Inflammatory macrophage (primary cell): ENCODE data around the gene ACSS2.

Experiments used
- DNase-seq, 2 donors: peaks; one replicate each; pipeline ENCODE4 v3.0.0-alpha.2; 2020 to 2022

Gene ACSS2

DNA sequence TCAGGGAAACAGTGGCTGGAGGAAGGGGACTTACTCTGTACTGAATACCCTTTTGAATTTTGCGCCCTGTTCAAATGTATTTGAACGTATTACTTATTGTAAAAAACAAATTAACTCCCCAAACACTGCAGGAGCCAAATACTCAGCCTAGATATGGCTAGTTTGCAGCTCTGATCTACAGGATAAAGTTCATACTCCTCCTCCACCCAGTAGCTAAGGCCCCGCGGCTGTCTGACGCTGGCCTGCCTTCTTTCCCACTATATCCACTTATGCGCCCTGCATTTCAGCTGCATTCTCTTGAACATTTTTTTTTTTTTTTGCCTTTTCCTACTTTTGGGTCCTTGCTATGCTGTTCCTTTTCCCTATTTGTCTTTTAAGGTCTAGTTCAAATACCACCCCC is 72.7 kb downstream of the ACSS2 start:
- no peak for DNase-seq

DNA sequence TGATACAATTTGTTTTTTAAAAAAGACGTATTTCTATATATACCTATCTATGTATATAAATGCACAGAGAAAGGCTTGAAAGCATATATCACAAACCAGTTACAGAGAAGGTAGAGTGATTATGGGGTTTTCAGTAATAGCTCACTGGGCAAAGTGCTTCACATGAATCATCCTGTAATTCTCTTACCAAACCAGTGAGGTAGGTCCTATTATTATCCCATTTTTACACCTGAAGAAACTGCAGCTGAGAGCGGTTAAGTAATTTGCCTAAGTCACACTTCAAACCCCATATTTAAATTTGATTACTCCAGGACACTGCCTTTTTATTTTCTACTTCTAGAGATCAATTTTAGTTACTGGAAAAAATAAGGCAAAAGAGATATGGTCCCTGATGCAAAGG is 74.8 kb downstream of the ACSS2 start:
- no peak for DNase-seq

DNA sequence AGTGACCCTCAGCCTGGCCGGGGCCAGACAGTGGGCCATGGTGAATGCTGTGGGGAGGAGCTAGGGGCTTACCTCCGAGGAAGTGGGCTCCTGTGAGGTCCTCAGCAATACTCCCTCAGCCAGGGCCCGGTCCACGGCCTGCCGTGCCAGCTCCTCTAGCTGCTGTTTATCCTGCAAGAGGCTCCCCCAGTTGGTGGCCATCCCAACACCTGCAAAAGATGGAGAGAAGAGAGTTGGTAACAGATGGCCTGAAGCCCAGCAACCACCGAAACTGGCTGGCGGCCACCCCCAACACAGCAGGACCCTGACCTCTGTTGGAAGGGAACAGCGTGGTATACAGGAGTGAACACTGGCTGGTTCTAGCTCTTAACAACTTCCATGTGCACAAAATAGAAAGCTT is 75.2 kb downstream of the ACSS2 start:
- no peak for DNase-seq

DNA sequence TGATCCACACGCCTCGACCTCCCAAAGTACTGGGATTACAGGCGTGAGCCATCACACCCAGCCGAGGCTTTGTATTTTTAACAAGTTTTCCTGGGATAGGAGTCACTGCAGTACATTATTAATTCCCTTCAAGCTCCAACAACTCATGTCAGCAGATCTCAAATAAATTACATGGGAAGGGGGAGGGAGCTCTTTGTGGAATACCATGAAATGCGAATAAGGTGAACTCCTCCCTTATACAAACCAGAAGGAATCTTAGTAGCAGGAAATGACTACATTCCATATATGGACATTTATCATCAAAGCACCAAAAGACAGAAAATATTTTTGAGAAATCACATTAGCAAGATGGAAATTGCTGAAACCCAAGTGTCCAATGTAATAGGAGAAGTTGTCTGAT is 76.3 kb downstream of the ACSS2 start:
- DNase-seq = no peak

DNA sequence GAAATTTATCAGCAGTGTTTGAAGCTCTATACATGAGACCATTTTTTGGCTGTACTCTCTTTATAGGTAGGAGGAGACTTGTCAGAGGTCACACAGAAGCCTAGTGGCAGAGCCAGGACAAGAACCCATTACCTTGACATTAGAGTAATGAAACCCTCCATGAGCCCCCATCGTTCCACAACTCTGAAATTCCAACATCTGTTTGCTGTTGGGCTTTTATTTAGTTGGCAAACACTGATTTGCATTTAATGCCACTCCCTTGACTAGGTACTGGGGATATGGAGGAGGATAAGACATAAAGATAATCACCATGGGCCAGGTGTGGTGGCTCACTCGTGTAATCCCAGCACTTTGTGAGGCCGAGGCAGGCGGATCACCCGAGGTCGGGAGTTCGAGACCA is 77.5 kb downstream of the ACSS2 start:
- no peak for DNase-seq

DNA sequence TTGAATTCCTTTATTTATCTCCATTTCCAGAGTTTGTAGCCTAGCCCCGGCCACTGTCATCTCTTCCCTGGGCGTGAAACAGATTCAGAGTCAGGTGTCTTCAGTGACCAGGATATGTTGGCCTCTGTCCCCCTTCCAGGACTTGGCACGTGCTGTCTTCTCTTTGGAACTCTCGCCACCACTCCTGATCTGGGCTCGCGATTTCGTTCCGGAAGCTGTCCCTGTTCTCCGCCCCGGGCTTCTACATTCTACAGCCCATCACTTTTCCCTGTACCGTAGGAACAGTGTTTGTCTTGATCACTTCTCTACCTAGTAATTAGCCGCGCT is 78.5 kb downstream of the ACSS2 start:
- peak; percentile 26 to 32 for DNase-seq

DNA sequence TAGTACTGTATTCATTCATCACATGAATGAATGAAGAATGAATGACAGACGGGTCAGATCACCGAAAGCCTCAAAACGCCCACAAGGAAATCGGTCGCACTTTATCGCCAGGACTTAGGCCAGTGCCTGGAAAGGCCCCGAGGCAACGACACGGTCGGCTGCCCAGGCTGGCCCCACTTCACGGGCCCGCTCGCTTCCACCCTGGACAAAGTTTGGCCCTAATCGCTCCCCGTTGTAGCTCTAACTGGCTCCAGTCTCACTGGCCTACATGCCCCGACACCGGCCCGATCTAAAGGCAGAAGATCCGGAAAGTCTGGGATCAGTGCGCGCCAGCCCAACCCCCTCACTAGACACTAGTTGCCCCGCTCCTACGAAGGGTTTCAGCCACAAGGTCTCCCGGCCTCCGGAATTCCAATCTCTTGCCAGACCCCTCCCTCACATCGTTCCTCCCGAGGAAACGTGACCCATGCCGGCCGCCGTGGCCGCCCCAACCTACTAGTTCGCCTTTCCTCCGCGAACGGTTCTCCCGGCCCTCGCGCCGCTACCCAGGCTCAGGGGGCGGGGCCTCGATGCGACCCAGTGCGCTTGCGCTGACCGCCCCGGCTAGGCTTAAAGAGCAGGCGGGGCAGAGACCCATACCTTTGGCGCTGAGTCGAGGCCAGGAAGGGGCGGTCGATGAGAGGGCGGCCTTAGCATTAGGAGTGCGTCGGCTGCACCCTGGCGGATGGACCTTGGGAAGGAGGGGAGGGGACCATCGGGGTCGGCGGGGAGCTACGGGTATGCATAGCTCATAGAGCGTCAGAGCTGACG is 79.0 kb downstream of the ACSS2 start, which contains the start of the genes GSS and MYH7B:
GSS (minus strand) TSS at position 576 of the 810 bp plus-strand sequence. CDS start 3,954 bp downstream, outside the sequence.
MYH7B (plus strand) TSS at position 638 of the 810 bp plus-strand sequence. CDS start 22,138 bp downstream, outside the sequence.
- DNase-seq = peak; percentile 95 to 97

DNA sequence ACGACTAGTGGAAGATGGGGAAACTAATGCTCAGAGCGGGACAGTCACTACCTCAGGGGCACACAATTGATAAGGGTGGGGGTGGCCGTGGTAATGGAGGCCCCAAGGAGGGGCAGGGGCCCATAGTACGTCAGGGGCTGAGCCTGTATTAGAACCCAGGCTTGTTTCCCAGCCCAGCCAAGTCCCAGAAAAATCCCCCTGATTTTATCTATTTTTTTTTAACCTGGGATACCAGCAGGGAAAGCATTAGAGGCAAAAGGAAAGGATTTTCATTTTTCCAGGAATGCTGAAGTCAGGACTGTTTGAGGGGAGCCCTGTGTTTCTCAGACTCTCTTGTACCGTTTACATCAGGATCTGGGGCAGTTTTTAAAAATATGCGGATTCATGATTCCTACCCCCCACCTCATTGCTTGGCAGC is 79.6 kb downstream of the ACSS2 start:
- no peak for DNase-seq

DNA sequence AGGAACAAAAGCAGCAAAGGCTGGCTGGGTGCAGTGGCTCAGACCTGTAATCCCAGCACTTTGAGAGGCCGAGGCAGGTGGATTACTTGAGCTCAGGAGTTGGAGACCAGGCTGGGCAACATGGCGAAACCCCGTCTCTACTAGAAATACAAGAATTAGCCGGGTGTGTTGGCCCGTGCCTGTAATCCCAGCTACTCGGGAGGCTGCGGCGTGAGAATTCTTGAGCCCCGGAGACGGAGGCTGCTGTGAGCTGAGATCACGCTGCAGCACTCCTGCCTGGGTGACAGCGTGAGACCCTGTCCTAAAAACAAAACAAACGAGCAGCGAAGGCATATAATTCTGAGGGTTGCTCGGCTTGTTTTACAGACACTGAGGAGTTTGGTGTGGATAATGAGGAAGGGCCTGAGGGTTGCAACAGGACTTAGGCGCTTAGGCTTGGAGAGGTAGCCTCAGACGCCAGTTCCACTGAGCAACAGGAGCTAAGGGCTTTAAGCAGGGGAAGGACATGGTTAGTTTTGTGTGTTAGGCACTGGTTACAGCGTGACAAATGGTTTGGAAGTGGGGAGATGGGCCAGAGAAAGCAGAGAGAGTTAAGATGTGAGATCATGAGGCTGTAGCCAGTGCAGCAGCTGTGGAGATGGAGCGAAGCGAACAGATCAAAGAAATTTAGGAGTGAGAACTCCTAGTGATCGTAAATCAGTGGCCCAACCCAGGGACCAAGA is 80.5 kb downstream of the ACSS2 start:
- DNase-seq = no peak

DNA sequence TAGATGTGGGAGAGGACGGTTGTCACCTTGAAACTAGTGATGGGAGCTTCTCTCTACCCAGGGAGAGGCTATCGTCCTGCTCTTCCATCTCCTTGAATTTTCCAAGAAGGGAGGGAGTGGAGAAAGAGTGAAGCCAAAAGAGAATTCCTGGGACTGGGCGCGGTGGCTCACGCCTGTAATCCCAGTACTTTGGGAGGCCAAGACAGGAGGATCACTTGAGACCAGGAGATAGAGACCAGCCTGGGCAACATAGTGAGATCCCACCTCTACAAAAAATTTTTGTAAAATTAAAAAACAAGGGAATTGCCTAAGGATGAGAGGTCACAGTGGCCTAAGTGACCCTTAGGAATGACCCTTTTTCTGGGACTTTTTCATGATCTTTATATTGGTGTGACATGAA is 88.1 kb downstream of the ACSS2 start:
- DNase-seq = no peak

DNA sequence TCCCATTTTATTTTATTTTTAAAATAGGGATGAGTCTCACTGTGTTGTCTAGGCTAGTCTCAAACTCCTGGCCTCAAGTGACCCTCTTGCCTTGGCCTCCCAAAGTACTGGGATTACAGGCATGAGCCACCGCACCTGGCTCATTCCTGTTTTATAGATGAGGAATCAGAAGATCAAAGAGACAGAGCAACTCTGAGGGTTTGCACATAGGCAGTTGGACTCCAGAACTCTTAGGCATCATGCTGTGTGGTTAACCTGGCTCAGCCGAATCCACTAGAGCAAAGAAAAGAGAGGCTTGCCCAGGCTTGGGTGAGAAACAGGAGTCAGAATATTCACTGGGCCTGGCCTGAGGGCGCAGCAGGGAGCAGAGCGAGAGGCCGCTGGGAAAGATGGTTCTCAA is 88.6 kb downstream of the ACSS2 start:
- no peak for DNase-seq

DNA sequence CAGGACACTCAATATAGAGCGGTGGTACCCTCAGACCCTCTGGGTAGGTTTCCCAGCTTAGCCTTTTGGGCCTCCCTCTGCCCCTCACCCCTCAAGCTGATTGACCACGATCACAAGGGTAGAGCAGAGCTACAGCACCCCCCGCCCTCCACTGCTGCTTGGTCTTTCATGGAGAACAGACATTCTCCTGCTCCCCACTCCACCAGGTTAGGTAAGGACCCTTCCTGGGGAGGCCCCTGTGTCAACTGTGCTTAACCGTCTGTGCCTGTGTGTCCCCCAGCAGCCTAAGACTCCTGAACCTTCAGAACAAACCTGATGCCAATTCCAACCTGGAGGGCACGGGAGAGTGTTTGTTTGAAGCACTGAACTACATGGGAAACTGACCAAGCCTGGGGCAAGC is 91.0 kb downstream of the ACSS2 start:
- no peak for DNase-seq

DNA sequence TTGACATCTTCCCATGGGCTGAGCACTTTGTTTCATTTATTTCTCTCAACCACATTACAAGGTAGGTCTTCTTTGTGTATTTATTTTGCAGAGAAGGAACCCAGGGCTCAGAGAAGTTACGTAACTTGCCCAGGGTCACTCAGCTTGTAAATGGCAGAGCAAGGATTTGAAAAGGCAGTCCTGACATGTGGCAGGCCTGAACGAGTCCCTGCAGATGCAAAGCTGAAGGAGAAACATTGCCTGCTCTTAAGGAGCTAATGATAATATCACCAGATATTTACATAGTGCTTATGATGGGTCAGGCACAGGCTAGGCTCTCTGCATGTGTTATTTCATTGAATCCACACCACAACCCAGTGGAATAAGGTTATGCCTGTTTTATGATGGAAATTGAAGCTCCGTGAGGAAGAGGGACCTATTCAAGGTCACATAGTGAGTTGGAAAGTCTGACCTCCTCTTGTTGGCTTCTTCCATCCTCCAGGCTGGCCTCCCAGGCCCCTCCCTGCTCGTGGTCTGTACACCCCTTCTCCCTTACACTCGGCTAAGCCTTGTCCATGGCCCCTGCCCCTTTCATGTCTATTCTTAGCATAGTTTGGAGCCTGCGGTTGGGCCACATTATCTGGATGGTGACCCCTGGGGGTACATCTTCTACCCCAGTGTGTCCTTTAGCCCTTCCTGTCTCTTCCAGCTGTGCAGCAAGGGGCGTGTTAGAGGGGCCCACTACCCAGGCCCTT is 91.8 kb downstream of the ACSS2 start:
- no peak for DNase-seq

DNA sequence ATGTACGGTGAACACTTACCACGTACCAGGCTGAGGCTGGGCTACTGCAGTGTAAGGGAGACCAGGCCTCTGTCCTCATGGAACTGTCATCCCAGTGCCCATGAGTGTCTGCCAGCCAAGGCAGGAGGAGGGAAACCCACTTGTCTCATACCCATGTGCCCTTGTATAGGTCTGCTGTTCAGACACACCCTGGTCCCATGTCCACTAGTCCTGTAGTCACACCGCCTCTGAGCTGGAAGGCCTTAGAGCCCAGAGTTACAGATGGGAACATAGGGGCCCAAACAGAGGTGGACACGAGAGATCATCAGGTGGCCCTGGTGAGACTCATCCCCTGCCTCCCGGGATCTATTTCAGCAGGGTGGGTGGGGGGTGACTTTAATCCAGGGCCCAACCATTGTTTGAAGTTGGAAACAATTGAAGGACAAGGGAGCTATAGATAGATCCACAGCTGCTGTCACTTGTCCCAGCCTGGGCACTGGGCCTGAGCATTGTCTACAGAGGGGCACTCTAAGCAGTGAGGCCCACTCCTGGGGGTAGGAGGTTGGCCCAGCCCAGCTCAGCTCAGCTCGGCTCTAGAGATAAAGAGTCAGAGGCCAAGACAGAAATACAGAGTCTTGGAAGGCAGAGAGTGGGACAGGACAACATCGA is 93.9 kb downstream of the ACSS2 start:
- no peak for DNase-seq

DNA sequence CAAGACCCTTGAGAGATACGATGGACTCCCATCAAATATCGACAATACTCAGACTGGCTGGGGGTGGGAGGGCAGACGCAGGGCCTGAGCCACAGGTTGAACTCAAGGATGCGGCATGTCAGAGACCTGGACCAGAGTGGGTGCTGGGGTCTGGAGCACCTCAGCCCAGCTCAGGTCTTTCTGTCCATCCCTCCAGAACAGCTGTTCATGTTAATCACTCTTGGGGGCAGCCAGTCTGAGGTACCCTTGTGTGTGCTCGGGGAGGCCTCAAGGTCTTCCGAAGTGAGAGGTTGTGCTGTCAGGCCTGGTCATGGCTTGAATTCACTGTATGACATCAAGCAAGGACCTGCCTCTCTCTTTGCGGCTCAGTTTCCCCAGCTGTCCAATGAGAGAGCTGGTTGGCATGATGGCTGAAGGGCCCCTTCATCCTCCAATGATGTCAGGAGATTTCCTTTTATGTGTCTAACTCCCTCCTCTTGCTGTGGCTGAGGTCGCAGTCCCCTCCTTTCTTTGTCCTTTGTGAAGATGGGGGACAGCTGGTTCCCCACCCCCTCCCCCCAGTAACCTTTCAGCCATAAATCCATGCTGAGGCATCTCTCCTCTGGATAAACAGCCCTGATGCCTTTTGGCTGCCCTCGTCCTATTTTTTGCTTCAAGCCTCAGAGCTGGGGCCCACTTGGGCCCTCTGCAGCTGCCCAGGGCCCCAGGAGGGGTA is 94.6 kb downstream of the ACSS2 start:
- DNase-seq = no peak

DNA sequence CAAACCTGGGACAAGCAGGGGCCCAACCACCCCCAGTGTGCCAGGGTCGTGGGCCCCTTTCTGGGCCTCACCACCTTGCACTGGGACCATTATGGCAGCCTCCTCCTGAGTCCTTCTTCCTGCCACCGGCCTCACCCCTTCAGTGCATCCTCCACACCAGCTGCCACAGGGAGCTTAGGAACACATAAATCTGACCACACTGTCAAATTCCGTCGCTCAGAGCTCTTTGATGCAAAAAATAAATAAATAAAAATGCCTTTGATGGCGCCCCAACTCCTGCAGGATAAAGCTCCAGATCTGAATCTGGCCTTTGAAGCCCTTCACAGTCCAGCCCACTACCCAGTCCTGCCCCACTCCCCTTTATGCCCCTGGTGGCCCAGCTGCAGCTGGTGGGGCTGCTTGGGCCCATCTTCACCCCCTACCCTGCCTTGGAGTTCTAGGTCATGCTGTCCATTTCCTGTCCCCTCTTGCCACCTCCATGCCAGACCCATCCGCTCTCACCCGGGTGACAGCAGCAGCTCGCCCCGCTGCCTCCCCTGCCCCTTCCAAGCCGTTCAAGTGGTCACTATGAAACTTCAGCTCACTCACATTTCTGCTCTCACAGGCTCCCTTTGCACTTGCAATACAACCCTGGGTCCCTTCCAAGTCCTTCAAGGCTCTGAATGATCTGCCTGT is 95.3 kb downstream of the ACSS2 start:
- DNase-seq = no peak

DNA sequence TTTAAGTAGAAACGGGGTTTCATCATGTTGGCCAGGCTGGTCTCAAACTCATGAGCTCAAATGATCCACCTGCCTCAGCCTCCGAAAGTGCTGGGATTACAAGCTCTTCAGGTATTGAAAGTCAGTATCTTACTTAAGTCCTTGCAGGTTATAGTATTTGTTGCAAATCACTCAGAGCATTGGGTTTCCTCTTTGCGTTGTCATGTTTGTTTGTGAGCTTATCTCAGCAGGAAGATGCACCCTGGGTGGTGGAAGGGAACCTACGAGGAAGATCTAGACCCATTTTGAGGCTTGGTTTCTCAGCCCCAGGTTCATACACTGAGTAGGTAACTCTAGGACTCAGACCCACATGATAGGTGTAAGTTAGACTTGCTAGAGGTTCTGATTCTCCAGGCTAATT is 97.8 kb downstream of the ACSS2 start:
- DNase-seq = no peak

DNA sequence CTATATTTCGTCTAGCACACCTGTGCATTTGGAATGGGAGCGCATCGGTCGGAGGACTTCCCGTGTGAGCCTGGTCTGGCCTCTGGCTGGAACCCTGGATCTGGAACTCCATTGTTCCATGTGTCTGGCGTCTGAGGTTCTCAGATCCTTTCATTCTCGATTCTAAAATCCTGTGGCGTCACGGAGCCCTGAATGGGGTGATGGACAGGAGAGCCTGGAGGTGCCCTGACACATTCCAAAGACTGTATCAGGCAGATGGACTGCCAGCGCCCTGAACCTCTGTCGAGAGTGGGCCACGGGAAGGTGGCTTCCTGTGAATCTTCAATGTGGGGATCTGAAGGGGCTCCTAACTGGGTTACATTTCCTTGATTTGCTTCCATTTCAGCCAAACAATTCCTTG is 99.9 kb downstream of the ACSS2 start:
- DNase-seq = no peak
